Uterus (tissue), 4 donors: ENCODE results near the gene ZNF394. TPM values are rescaled to one million over a fixed set of nuclear protein-coding genes. Genes with fewer than 3 reads are reported as not detected.
A peak's percentile ranks its signal among the peaks of the same experiment; 100 is the strongest.
"Not testable (repeated sequence)": the region's sequence is repeated elsewhere in the genome, so short reads cannot be mapped to it uniquely, and the experiment has no call there.

Source experiments
- DNase-seq, 2 donors: peaks; one replicate each; pipeline ENCODE4 v3.0.0-alpha.2; 2019 to 2020
- H3K27ac ChIP-seq, 2 donors: fragments of 200-600 bp; sonication (generic); 1 replicate in 1 of 2; 2 replicates in 1 of 2; pipeline ENCODE4 v1.5.1; 2016 to 2018
- H3K27me3 ChIP-seq, 2 donors: fragments of 200-600 bp; sonication (generic); one replicate each; pipeline ENCODE4 v1.5.1; 2018 to 2019; ENCODE audit warnings: control low read depth in 1 of 2
- H3K36me3 ChIP-seq, 2 donors: fragments of 200-600 bp; sonication (generic); one replicate each; pipeline ENCODE4 v1.5.1; 2019; ENCODE audit warnings: control low read depth in 1 of 2
- H3K4me1 ChIP-seq, 2 donors: fragments of 200-600 bp; sonication (generic); one replicate each; pipeline ENCODE4 v1.5.1; 2018 to 2019; ENCODE audit warnings: control low read depth in 1 of 2
- H3K4me3 ChIP-seq, 2 donors: fragments of 200-600 bp; sonication (generic); 1 replicate in 1 of 2; 2 replicates in 1 of 2; pipeline ENCODE4 v1.5.1; 2018 to 2019; ENCODE audit warnings: mild to moderate bottlenecking in 1 of 2
- H3K9me3 ChIP-seq, 2 donors: fragments of 200-600 bp; sonication (generic); one replicate each; pipeline ENCODE4 v1.5.1; 2019; ENCODE audit warnings: control low read depth in 1 of 2
- POLR2A ChIP-seq, 2 donors: fragments of 450-650 bp; IDR thresholded peaks; one replicate each; pipeline ENCODE4 v1.6.1; 2016; ENCODE audit warnings: antibody characterized with exemption in 2 of 2, mild to moderate bottlenecking in 1 of 2, moderate library complexity in 1 of 2
- intact Hi-C: fragments of 100-400 bp; cut with DNase I; formaldehyde crosslinking; loops from one replicate; pipeline ENCODE4 v1.15.1; 2023; ENCODE audit warnings: low total_unique reads
- total RNA-seq, 4 donors: library from RNA; depleted of rRNA in 3 of 4; stranded (reverse); fragments of >200 nt in 3 of 4; gene quantifications; one replicate each; pipeline versions ENCODE4 v1.1.0 to v1.2.4, GENCODE V29; 2014 to 2023
- TF ChIP-seq, protein P1 (sequence below), 4 experiments: fragments of 200-600 bp in 2 of 4; fragments of 450-650 bp in 2 of 4; sonication (generic) in 2 of 4; IDR thresholded peaks; one replicate each; pipeline ENCODE4 v1.5.1; 2016 to 2019; ENCODE audit warnings: antibody characterized with exemption in 4 of 4, mild to moderate bottlenecking in 2 of 4, moderate library complexity in 1 of 4
- donor health status: DM: yes; HTN: yes; CAD: no.

ZNF394 gene
- total RNA-seq, 4 donors from 2014 or later = 22.8 to 55.0 (median 43.3) TPM

GRCh38 chr7:99521399-99521798 is 21.3 kb upstream of the ZNF394 start:
- Histone ChIP-seq H3K27ac (no peak overlapping the region), H3K4me3 (no peak overlapping the region), H3K9me3 (no peaks in the 10 kb centered on the region), H3K36me3 (no peaks in the 10 kb centered on the region), H3K27me3 (no peaks in the 10 kb centered on the region), H3K4me1 (no peaks in the 10 kb centered on the region)
- DNase-seq = no peak
- intact Hi-C loops = no loop called here
- no peak for TF ChIP-seq POLR2A (IDR thresholded peaks at IDR 0.05)
- TF ChIP-seq, protein P1, sequence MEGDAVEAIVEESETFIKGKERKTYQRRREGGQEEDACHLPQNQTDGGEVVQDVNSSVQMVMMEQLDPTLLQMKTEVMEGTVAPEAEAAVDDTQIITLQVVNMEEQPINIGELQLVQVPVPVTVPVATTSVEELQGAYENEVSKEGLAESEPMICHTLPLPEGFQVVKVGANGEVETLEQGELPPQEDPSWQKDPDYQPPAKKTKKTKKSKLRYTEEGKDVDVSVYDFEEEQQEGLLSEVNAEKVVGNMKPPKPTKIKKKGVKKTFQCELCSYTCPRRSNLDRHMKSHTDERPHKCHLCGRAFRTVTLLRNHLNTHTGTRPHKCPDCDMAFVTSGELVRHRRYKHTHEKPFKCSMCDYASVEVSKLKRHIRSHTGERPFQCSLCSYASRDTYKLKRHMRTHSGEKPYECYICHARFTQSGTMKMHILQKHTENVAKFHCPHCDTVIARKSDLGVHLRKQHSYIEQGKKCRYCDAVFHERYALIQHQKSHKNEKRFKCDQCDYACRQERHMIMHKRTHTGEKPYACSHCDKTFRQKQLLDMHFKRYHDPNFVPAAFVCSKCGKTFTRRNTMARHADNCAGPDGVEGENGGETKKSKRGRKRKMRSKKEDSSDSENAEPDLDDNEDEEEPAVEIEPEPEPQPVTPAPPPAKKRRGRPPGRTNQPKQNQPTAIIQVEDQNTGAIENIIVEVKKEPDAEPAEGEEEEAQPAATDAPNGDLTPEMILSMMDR (IDR thresholded peaks at IDR 0.05) = no peak

- TF ChIP-seq POLR2A (IDR thresholded peaks at IDR 0.05) = no peak
- TF ChIP-seq, protein P1 (IDR thresholded peaks at IDR 0.05) = no peak
- H3K9me3 ChIP-seq = no peaks in the 10 kb centered on the region
- H3K27me3 ChIP-seq = no peaks in the 10 kb centered on the region
- intact Hi-C loops = no loop called here
- H3K27ac ChIP-seq = no peak overlapping the region
- H3K36me3 ChIP-seq = no peaks in the 10 kb centered on the region
- DNase-seq = no peak
- H3K4me3 ChIP-seq = no peak overlapping the region
- no peaks in the 10 kb centered on the region for H3K4me1 ChIP-seq
Measured at GRCh38 chr7:99514050-99514449, 14.0 kb upstream of the ZNF394 start.

DNA sequence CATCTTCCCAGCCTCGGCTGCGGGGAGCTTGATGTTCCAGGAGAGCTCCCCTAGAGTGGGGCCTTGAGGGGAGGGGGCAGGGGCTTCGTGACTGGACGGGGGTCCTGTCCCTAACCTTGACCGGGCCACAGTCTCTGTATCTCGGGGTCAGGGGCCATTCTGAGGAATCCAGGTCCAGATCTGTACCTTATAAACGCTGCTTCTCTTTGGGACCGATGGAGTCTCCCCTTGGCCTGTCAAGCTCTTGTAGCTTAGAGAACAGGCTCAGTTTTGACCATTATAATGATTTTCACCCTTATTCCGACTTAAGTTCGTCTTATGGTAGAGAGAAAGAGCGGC is 5.2 kb upstream of the ZNF394 start:
- no peaks in the 10 kb centered on the region for H3K36me3 ChIP-seq
- no peaks in the 10 kb centered on the region for H3K9me3 ChIP-seq
- peak overlapping the region; percentile 93 to 96 for H3K27ac ChIP-seq
- H3K4me1 ChIP-seq = peaks cover 6 to 17% of the 10 kb centered on the region in 2 donors
- TF ChIP-seq, protein P1 (IDR thresholded peaks at IDR 0.05) = no peak
- TF ChIP-seq POLR2A (IDR thresholded peaks at IDR 0.05) = peak in 1 of 2 donors; percentile 47
- DNase-seq = no peak
- H3K4me3 ChIP-seq = peak overlapping the region; percentile 53 to 98
- intact Hi-C loops = no loop called here
- H3K27me3 ChIP-seq = no peaks in the 10 kb centered on the region

DNA sequence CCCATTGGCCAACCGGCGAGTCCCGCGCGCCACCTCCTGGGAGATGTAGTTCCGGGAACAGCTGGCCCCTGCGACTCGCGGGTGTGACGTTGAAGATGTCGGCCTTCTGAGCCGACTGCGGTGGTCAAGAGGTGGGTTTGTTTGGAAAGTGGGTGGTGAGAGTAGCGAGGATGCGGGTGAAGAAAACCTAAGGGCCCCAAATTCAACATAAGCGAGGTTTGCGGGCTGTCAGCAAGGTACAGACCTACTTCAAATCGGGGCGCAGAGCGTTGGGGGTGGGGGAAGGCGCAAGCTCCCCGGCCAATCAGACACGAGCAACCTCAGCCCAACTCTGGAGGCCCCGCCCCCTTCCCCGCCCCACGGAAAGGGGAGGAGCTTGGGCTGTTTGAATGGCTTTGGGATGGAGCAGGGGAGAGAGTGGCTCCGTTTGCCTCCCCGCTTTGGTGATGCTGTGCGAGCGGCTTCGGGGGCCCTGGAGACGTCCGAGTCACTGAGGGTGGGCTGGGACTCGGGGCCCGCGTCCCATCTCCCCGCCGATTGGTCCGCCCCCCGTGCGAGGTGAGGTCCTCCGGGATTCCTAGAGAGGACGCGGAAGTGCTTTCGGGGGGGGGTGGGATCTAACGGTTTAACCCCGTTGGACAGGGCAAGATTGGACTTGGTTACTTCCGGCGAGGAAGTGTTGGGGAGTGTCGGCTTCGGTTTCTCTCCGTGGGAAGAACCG is 4.7 kb upstream of the ZNF394 start, which contains the start of gene ZKSCAN5:
ZKSCAN5 (plus strand) TSS at position 60 of the 721 bp plus-strand sequence. CDS start 1,383 bp downstream, outside the sequence.
- Histone ChIP-seq H3K9me3 (no peaks in the 10 kb centered on the region), H3K4me3 (peak within 1 kb of the TSS; percentile 53 to 98), H3K27ac (peak within 1 kb of the TSS; percentile 93 to 96), H3K27me3 (no peaks in the 10 kb centered on the region), H3K4me1 (peaks cover 6 to 17% of the 10 kb centered on the region in 2 donors), H3K36me3 (no peaks in the 10 kb centered on the region)
- DNase-seq = peak; percentile 97 to 98
- no peak for TF ChIP-seq POLR2A (IDR thresholded peaks at IDR 0.05)
- TF ChIP-seq, protein P1 (IDR thresholded peaks at IDR 0.05) = no peak
- intact Hi-C loops = loop anchor here (5.0 kb wide), 1 partner anchor 48 kb away; the partner anchor contains the start of gene FAM200A

DNA sequence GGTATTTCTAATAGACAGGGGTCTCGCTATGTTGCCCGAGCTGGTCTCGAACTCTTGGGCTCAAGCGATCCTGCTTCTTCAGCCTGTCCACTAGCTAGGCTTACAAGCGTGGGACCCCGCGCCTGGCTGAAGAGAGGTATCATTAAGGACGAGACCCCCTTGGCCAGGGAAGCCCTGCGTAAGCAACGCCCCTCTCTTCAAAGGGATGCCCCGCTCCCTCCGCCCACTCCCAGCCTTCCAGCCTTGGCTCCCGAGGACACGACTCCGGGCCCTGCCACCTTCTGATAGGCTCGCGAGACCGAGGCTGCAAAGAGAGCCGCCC is 4.2 kb upstream of the ZNF394 start:
- no peak for TF ChIP-seq POLR2A (IDR thresholded peaks at IDR 0.05)
- TF ChIP-seq, protein P1 (IDR thresholded peaks at IDR 0.05) = no peak
- Histone ChIP-seq H3K4me3 (peak overlapping the region; percentile 53 to 98), H3K4me1 (peaks cover 6 to 17% of the 10 kb centered on the region in 2 donors), H3K27me3 (no peaks in the 10 kb centered on the region), H3K9me3 (no peaks in the 10 kb centered on the region), H3K27ac (peak overlapping the region; percentile 93 to 96), H3K36me3 (no peaks in the 10 kb centered on the region)
- DNase-seq = no peak
- intact Hi-C loops = loop anchor here (5.0 kb wide), 1 partner anchor 48 kb away; the partner anchor contains the start of gene FAM200A

GRCh38 chr7:99501236-99501635 is 1.2 kb upstream of the ZNF394 start:
- H3K4me1 ChIP-seq, H3K36me3 ChIP-seq, H3K9me3 ChIP-seq, H3K4me3 ChIP-seq, H3K27me3 ChIP-seq, DNase-seq, H3K27ac ChIP-seq: not testable (repeated sequence)
- intact Hi-C loops = loop anchor here (5.0 kb wide), 1 partner anchor 51 kb away; the partner anchor contains the start of gene FAM200A
